ENCODE data around the gene CREBRF. TPM values are rescaled to one million over a fixed set of nuclear protein-coding genes. Genes with fewer than 3 reads are reported as not detected.
A peak's percentile ranks its signal among the peaks of the same experiment; 100 is the strongest.
"Not testable (repeated sequence)": the region's sequence is repeated elsewhere in the genome, so short reads cannot be mapped to it uniquely, and the experiment has no call there.

Gene CREBRF
- polyA plus RNA-seq, 6 donors from 2014 or later, result 60.6 to 97.0 (median 77.3) TPM

DNA sequence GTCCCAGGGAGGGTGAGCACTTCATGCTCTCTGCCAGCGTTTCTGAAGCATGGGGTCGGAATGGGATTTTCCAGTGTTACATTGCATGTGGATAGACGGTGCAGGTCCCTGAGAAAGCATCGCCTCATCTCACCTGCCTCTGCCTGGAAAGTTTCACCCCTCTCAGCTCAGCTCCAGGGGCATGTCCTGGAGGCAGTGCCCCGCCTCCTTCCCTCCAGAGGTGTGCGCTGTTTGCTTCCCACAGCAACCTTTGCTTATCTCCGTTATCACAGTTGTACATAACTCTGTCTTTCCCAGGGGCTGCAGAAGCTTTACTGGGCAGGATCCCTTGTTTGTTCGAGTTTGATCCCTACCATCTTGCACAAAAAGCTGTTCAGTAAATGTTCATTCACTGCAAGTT, 10.7 kb upstream of the CREBRF start:
- H3K27ac Mint-ChIP-seq, result no peak overlapping the region
- ATAC-seq (ENCODE audit: low read depth in 2 of 2) (no peak), DNase-seq (no peak)
- no peaks in the 10 kb centered on the region for H3K27me3 Mint-ChIP-seq
- no peak overlapping the region for H3K4me3 Mint-ChIP-seq
- peaks cover 4 to 5% (median 4%) of the 10 kb centered on the region in 3 donors for H3K4me1 Mint-ChIP-seq
- H3K9me3 Mint-ChIP-seq, result no peaks in the 10 kb centered on the region
- no peaks in the 10 kb centered on the region for H3K36me3 Mint-ChIP-seq

DNA sequence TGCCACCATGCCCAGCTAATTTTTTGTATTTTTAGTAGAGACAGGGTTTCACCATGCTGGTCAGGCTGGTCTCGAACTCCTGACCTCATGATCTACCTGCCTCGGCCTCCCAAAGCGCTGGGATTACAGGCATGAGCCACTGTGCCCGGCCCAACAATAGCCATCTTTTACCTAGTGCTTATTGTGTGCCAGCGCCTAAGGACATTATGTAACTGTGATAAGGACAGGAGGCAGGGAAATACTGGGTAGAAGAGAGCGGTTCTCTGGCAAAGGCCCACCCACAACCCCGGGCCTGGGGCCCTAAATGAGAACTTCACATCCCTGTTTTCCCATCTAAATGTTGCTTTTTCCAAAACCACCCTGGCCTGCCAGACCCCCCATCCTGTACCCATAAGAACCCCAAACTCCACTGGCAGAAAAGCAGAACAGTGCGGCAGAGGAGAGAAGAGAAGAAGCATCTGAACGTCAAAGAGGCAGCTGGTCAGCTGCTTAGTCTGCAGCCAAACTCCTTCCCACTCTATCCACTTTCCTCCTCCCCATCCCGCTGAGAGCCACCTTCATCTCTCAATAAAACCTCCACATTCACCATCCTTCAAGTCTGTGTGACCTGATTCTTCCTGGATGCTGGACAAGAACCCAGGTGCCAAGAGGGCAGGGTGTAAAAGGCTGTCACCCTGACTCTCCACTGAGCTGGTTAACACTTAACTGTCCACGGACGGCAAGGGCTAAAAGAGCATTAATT, 8.9 kb upstream of the CREBRF start:
- not testable (repeated sequence) for H3K9me3 Mint-ChIP-seq; ATAC-seq (ENCODE audit: low read depth in 2 of 2); H3K36me3 Mint-ChIP-seq; H3K27ac Mint-ChIP-seq; H3K4me1 Mint-ChIP-seq; H3K4me3 Mint-ChIP-seq; H3K27me3 Mint-ChIP-seq; DNase-seq

DNA sequence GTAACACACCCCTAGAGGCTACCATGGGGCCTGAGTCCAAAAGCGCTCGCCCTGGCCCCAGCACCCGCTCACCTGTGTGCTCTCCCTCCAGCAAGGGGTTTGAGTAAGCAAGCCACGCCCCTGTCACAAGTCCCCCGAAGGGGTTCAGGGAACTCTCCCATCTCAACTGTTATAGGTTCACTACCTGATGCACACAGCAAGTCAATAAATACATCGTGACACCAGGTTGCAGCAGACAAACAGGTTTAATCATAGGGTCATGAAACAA, 8.4 kb upstream of the CREBRF start:
- no peak overlapping the region for H3K27ac Mint-ChIP-seq
- H3K36me3 Mint-ChIP-seq, result no peaks in the 10 kb centered on the region
- no peak overlapping the region for H3K4me3 Mint-ChIP-seq
- DNase-seq, result no peak
- H3K4me1 Mint-ChIP-seq, result no peaks in the 10 kb centered on the region
- no peak for ATAC-seq (ENCODE audit: low read depth in 2 of 2)
- H3K9me3 Mint-ChIP-seq, result no peaks in the 10 kb centered on the region
- H3K27me3 Mint-ChIP-seq, result peaks cover 0 to 9% (median 0%) of the 10 kb centered on the region in 3 donors

DNA sequence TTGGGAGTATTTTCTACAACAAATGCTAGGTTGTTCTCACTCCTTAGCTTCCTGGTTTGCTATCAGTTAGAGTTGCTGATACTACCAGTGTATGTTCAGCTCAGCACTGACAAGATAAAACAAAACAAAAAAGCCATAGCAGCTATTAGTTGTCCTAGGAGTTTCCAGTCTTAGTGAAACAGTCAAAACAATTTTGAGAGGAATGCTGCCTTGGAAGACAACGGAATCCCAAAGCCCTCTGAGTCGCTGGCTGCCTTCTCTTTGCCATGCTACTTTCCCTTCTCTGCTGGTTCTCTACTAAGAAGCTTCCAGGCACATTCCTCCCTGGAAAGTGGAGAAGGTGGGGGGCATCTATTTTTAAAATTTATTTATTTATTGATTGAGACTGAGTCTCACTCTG, 5.4 kb upstream of the CREBRF start:
- ATAC-seq (ENCODE audit: low read depth in 2 of 2), result no peak
- Mint-ChIP-seq H3K36me3 (no peaks in the 10 kb centered on the region), H3K27ac (no peak overlapping the region), H3K9me3 (no peaks in the 10 kb centered on the region), H3K4me1 (peaks cover 8% of the 10 kb centered on the region in 3 donors), H3K4me3 (no peak overlapping the region), H3K27me3 (peaks cover 0 to 15% (median 0%) of the 10 kb centered on the region in 3 donors)
- DNase-seq, result no peak

DNA sequence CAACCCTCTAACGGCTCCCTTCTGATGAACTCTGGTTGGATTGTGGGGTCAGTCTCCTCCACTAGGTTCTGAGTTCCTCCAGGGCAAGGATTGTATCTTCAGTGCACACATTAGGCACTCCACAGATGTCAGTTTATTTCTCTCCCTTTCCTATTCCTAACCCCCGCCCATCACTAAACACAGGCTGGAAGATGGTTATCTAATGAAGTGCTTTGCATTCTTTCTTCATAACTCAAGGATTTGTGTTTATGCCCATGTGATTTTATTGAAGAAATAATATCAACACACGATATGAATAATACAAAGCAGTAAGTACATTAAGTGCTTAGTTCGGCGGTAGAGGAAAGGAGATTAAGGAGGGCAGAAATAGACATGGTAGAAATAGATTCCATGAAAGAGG, 4.4 kb upstream of the CREBRF start:
- Mint-ChIP-seq H3K4me1 (peaks cover 10 to 13% (median 10%) of the 10 kb centered on the region in 3 donors), H3K27me3 (peaks cover 0 to 15% (median 0%) of the 10 kb centered on the region in 3 donors), H3K4me3 (peak overlapping the region in 1 of 8 donors; percentile 10), H3K9me3 (no peaks in the 10 kb centered on the region), H3K27ac (peak overlapping the region in 1 of 6 donors; percentile 10), H3K36me3 (no peaks in the 10 kb centered on the region)
- DNase-seq, result no peak
- no peak for ATAC-seq (ENCODE audit: low read depth in 2 of 2)

DNA sequence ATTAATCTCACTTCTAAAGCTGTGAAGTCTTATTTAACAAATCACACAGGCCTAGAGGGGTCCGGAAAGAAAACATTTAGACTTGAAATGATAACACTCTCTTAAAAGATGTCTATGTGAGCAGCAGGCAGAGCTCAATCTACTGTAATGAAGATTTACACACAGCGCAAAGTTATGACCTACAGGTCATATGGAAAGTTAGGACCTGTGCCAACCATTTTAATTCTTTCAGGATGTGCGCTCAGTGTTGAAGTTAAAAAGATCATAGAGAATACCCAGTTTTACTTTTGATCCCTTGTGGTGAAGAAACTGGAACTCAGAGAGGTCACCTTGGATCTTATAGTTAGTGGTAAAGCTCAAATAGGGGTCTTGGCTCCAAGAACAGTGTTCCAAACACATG, 3.1 kb upstream of the CREBRF start:
- no peaks in the 10 kb centered on the region for H3K36me3 Mint-ChIP-seq
- H3K27ac Mint-ChIP-seq, result peak overlapping the region in 1 of 6 donors; percentile 33
- DNase-seq (no peak), ATAC-seq (ENCODE audit: low read depth in 2 of 2) (no peak)
- H3K27me3 Mint-ChIP-seq, result peaks cover 0 to 15% (median 0%) of the 10 kb centered on the region in 3 donors
- H3K4me3 Mint-ChIP-seq, result peak overlapping the region in 1 of 8 donors; percentile 41
- H3K4me1 Mint-ChIP-seq, result peaks cover 10 to 18% (median 16%) of the 10 kb centered on the region in 3 donors
- H3K9me3 Mint-ChIP-seq, result no peaks in the 10 kb centered on the region

DNA sequence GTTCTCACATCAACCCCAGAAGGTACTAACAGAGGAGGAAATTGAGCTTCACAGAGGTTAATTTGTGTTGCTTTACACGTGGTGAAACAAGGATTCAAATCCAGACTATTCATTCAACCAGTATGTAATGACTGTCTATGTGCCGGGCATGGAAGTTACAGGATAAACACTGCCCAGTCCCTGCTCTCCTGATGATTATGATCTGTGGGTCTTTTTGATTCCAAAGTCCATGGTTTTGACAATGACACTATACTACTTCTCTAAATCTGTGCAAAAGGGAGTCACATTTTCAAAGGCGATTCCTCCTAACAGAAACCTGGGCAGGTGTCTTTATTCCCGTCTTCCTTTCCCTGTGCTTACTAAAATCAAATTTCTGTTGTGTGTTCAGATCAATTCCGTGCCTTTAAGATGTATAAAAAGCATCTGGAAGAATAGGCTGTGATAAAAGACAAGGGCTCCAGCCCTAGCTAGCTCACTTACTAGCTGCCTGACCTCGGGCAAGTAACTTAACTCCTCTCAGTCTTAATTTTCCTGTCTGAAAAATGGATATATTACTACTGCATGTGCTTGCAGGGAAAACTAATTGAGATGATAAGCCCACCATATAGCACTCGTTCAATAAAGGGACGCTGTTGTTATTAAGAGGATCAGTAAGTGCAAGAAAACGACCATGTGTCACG, 970 bp upstream of the CREBRF start:
- DNase-seq, result no peak
- Mint-ChIP-seq H3K4me1 (peaks cover 15 to 27% (median 21%) of the 10 kb centered on the region in 3 donors), H3K36me3 (no peaks in the 10 kb centered on the region), H3K27ac (peak overlapping the region in 5 of 6 donors; percentile 18 to 98 (median 92)), H3K4me3 (peak overlapping the region; percentile 80 to 96 (median 94)), H3K9me3 (no peaks in the 10 kb centered on the region), H3K27me3 (peaks cover 0 to 15% (median 0%) of the 10 kb centered on the region in 3 donors)
- ATAC-seq (ENCODE audit: low read depth in 2 of 2), result no peak

DNA sequence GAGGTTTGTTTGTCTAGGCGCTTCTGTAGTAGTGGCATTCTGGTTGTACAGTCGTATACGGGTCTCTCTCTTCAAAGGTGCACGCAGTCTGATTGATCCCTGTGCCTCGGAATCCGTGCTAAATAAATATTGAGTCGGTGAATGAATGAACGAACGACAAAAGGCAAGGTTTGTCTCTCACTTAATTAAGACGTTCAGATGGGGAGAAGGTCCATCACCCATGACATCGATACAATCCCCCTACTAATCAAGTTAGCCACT, 500 bp upstream of the CREBRF start:
- Mint-ChIP-seq H3K36me3 (no peaks in the 10 kb centered on the region), H3K9me3 (no peaks in the 10 kb centered on the region), H3K4me1 (peaks cover 15 to 30% (median 21%) of the 10 kb centered on the region in 3 donors), H3K4me3 (peak overlapping the region; percentile 80 to 96 (median 94)), H3K27me3 (peaks cover 0 to 15% (median 0%) of the 10 kb centered on the region in 3 donors), H3K27ac (peak overlapping the region in 5 of 6 donors; percentile 90 to 98 (median 93))
- ATAC-seq (ENCODE audit: low read depth in 2 of 2) (no peak), DNase-seq (no peak)

DNA sequence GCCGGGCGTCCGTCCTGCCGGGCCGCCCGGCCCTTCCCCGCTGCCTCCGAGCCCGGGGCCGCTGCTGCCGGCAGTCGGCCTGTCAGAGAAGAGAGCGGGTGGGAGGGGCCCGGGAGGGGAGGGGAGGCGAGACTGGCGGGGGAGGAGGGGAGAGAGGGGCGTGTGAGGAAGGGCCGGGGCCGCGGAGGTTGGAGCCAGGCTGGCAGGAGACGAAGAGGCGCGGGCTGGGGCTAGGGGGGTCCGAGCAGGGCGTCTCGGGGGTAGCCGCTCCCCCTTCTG, 570 bp downstream of the CREBRF start:
- DNase-seq, result no peak
- no peaks in the 10 kb centered on the region for H3K9me3 Mint-ChIP-seq
- H3K4me3 Mint-ChIP-seq, result peak overlapping the region; percentile 80 to 99 (median 96)
- H3K36me3 Mint-ChIP-seq, result no peaks in the 10 kb centered on the region
- peaks cover 0 to 11% (median 0%) of the 10 kb centered on the region in 3 donors for H3K27me3 Mint-ChIP-seq
- H3K4me1 Mint-ChIP-seq, result peaks cover 24 to 38% (median 25%) of the 10 kb centered on the region in 3 donors
- peak; percentile 44 to 47 for ATAC-seq (ENCODE audit: low read depth in 2 of 2)
- H3K27ac Mint-ChIP-seq, result peak overlapping the region; percentile 90 to 99 (median 97)

DNA sequence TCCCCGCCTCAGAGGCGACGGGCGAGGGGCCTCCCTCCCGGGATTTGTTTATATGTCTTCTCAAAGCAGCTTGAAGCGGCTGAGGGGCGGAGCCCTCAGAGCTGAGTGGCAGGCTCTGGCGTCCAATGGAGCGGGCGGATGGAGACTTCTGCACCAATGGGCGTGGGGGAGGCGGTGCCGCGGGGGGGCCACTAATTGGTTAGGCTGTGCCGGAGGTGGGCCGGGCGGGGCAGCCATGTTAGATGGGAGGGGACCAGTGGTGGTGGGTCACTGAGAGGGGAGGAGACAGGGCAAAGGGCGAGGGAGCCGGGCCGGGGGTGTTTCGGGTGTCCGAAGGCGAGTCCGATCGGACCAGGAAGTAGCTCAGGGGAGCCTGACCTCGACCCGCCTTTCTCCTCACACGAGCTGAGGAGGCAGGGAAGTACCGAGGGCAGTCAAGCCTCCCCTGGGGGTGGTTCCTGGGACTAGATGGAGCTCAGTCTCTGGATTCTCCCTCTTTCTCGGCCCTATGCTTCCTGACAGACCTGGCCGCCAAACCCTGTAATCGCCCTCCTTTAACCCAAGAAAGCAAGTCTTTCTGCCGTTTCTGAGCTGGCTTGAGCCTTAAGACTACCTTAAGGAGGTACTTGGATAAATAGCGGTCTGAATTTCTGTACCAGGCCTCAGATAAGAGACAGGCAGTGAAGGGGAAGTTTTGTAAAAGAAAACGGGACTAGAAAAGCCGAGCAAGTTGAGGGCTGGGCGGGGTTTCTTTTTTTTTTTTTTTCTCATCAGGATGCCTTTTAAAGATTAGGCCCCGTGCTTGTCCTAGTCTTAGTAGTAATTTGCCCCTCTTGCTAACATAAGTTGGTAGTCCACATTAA, 1.1 kb downstream of the CREBRF start:
- Mint-ChIP-seq H3K4me3 (peak overlapping the region; percentile 80 to 99 (median 96)), H3K4me1 (peaks cover 30 to 42% (median 31%) of the 10 kb centered on the region in 3 donors), H3K27ac (peak overlapping the region; percentile 90 to 99 (median 97)), H3K36me3 (no peaks in the 10 kb centered on the region), H3K9me3 (no peaks in the 10 kb centered on the region), H3K27me3 (peaks cover 0 to 6% (median 0%) of the 10 kb centered on the region in 3 donors)
- DNase-seq (peak; percentile 98), ATAC-seq (ENCODE audit: low read depth in 2 of 2) (peak; percentile 76)

DNA sequence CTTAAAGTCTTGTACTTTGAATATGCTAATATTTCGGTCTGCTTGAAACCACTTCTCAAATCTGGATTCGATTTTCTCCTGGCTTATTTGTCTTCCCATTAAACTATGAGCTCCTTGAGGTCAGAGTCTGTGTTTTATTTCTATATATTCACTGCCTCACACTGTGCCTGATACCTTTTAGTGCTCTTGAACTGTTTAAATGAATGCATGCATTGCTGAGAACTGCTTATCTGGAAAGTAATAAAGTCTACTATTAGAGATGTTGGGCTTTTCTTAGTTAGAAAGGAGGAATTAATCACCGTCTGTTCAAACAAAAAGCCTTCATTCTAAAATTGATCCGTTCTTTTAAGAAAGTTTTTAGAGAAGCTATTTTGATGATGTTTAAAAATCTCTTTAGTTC, 6.0 kb downstream of the CREBRF start:
- Mint-ChIP-seq H3K4me3 (no peak overlapping the region), H3K27ac (peak overlapping the region in 1 of 6 donors; percentile 79)

DNA sequence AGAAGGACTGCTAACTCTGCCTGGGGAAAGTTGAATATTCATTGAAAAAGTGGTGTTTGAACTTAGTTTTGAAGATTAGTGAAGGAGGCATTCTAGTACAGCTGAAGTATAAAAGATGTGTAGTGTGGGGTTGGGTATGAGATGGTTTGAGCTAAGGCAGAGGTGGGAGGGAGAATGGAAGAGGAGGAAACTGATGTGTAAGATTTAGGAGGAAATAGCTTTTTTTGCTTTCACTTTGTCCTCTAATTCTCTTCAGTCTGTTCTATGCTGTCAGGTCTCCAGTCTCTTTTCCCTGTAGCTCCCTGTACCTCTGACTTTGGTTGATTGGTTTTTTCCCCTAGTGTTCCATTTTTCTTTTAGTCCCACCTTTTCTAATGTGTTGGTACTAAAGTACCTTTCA, 9.0 kb downstream of the CREBRF start:
- Mint-ChIP-seq H3K4me1 (peaks cover 50 to 82% (median 72%) of the 10 kb centered on the region in 3 donors), H3K27me3 (no peaks in the 10 kb centered on the region), H3K36me3 (peaks cover 0 to 7% of the 10 kb centered on the region in 2 donors), H3K9me3 (no peaks in the 10 kb centered on the region), H3K27ac (peak overlapping the region; percentile 39 to 97 (median 84)), H3K4me3 (peak overlapping the region in 7 of 8 donors; percentile 4 to 65 (median 35))
- DNase-seq (no peak), ATAC-seq (ENCODE audit: low read depth in 2 of 2) (peak; percentile 51 to 52)

More for the DNA sequence above, 6.0 kb downstream of the CREBRF start:
- Mint-ChIP-seq H3K9me3 (no peaks in the 10 kb centered on the region), H3K36me3 (peaks cover 0 to 7% of the 10 kb centered on the region in 2 donors), H3K4me1 (peaks cover 41 to 74% (median 53%) of the 10 kb centered on the region in 3 donors), H3K27me3 (no peaks in the 10 kb centered on the region)
- DNase-seq (no peak), ATAC-seq (ENCODE audit: low read depth in 2 of 2) (no peak)

DNA sequence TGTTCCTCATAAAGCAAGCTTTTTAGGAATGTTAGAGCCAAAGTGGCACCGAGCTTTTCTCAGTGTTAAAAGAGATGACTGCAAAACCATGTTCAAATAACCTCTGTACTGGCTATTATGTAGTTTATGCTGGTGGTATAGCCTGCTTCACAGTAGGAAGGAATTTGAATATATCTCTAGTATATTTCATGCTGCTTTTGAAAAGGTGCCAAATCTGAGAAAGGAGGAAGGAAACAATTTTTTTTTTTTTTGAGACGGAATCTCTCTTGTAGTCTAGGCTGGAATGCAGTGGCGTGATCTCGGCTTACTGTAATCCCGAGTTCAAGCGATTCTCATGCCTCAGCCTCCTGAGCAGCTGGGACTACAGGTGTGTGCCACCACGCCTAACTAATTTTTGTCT, 13.5 kb downstream of the CREBRF start:
- H3K36me3 Mint-ChIP-seq, result peaks cover 0 to 7% of the 10 kb centered on the region in 2 donors
- peak overlapping the region in 7 of 8 donors; percentile 47 to 83 (median 68) for H3K4me3 Mint-ChIP-seq
- H3K27ac Mint-ChIP-seq, result peak overlapping the region in 5 of 6 donors; percentile 5 to 93 (median 64)
- H3K4me1 Mint-ChIP-seq, result peaks cover 50 to 71% (median 56%) of the 10 kb centered on the region in 3 donors
- H3K9me3 Mint-ChIP-seq, result no peaks in the 10 kb centered on the region
- ATAC-seq (ENCODE audit: low read depth in 2 of 2) (peak; percentile 56 to 57), DNase-seq (peak; percentile 3)
- H3K27me3 Mint-ChIP-seq, result no peaks in the 10 kb centered on the region
